GM12891 (cell line): ENCODE measurements around the gene ADPRS.

Experiments
- PAX5 ChIP-seq: IDR thresholded peaks from 2 replicates; pipeline ENCODE4 v1.6.1; 2011; ENCODE audit warnings: low read length, moderate library complexity, mild to moderate bottlenecking; ENCODE audit not compliant: insufficient read depth, severe bottlenecking
- POLR2A ChIP-seq: IDR thresholded peaks from 2 replicates; pipeline ENCODE4 v1.6.1; 2011; ENCODE audit warnings: low read depth, low read length, control low read depth
- POLR2AphosphoS5 ChIP-seq: IDR thresholded peaks from 2 replicates; pipeline ENCODE4 v1.6.1; 2011; ENCODE audit warnings: low read depth, low read length, control low read depth
- TAF1 ChIP-seq: IDR thresholded peaks from 2 replicates; pipeline ENCODE4 v1.6.1; 2011; ENCODE audit warnings: low read depth, low read length, control low read depth

DNA sequence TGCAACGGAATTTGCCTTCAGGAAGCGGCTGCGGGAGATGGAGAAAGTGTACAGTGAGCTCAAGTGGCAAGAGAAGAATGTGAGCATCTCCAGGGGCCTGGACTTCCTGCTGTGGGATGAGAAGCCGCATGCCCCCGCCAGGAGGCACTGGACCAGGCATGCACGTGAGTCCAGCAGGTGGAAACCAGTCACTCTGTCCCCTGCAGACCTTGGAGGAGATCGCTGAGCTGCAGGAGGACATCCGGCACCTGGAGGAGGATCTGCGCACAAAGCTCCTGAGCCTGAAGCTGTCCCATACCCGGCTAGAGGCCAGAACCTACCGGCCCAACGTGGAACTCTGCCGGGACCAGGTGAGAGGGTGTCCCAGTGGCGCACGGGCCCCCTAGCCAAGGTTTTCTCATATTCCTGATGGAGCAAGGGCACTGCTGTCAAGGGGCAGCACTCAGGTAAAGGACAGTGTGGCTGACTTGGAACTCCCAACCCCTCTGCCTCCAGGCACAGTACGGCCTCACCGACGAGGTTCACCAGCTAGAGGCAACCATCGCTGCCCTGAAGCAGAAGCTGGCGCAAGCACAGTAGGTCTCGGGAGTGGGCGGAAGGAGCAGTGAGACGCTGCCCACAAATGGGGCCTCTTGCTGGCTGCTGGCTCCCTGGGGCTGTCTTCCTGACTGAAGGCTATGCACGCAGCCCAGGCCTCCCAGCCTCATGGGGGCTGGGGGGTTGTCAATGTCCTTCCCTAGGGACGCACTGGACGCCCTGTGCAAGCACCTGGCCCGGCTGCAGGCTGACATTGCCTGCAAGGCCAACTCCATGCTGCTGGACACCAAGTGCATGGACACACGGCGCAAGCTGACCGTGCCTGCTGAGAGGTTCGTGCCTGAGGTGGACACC is 1.2 kb upstream of the ADPRS start:
- no peak for TF ChIP-seq POLR2A
- no peak for TF ChIP-seq PAX5
- TF ChIP-seq POLR2AphosphoS5: no peak
- no peak for TF ChIP-seq TAF1
